GM04503 (cell line): ENCODE measurements around the gene MAP6.

ENCODE experiments used
- DNase-seq: peaks from one replicate; pipeline ENCODE4 v3.0.0-alpha.2; 2012; ENCODE audit warnings: low read depth

Gene MAP6

GRCh38 chr11:75548595-75549272 lies 120.1 kb downstream of the MAP6 start:
- DNase-seq: no peak

GRCh38 chr11:75547617-75548058 lies 121.2 kb downstream of the MAP6 start:
- no peak for DNase-seq

GRCh38 chr11:75547177-75547576 lies 121.7 kb downstream of the MAP6 start:
- no peak for DNase-seq

GRCh38 chr11:75543806-75544205 lies 125.0 kb downstream of the MAP6 start:
- no peak for DNase-seq

- no peak for DNase-seq
Measured at GRCh38 chr11:75542088-75542438, 126.8 kb downstream of the MAP6 start.

- no peak for DNase-seq
Measured at GRCh38 chr11:75541193-75542087, 127.4 kb downstream of the MAP6 start.

- DNase-seq: no peak
Measured at GRCh38 chr11:75539459-75540334, 129.1 kb downstream of the MAP6 start.

GRCh38 chr11:75538150-75538942 lies 130.5 kb downstream of the MAP6 start:
- no peak for DNase-seq

- DNase-seq: no peak
Measured at GRCh38 chr11:75537740-75538139, 131.1 kb downstream of the MAP6 start.
